GM18499 (cell line): ENCODE results near the gene LMO2.
"Not testable (repeated sequence)": the region's sequence is repeated elsewhere in the genome, so short reads cannot be mapped to it uniquely, and the experiment has no call there.

Experiments
- ATAC-seq: cut with Tn5 transposase; IDR thresholded peaks from one replicate; pipeline ENCODE4 v1.9.1; 2021; ENCODE audit warnings: moderate number of reproducible peaks; ENCODE audit not compliant: insufficient read depth, unreplicated experiment

Gene LMO2

DNA sequence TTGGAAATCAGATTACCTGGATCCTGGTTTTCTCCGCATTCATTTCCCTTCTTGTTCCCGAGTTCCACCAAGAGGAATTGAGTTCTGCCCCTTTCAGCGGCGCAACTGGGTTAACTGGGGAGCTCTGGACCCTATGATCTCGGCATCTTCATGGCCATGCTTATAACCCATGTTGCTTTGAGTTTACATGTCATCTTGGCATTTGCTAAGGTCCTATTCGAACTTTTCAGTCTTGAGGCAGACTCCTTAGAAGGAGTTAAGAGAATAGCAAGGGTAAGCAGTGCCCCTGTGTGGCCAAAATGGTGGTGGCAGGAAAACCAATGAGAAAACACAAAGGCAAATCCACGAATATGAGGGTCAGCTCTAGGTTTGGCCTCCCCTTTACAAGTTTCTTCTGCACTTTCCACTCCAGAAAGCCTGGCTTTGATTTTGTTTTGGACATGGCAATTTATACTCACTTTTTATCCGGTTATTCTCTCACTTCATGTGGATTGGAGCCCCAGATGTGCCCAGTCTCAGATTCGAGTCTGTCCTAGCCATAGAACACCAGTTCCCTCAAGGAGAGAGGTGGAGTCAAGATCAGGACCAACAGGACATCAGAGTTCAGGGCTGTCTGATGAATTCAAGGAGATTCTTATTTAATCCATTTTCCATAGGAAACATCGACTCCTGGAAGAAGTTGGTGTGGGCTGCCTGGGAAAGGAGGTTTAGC lies 62.3 kb downstream of the LMO2 start:
- ATAC-seq, result no peak

- ATAC-seq, result no peak
Observed at GRCh38 chr11:33828604-33829429, 63.1 kb downstream of the LMO2 start.

GRCh38 chr11:33827206-33827605 lies 64.7 kb downstream of the LMO2 start:
- ATAC-seq, result no peak

GRCh38 chr11:33825854-33826560 lies 65.9 kb downstream of the LMO2 start:
- no peak for ATAC-seq

- not testable (repeated sequence) for ATAC-seq
Observed at GRCh38 chr11:33822981-33823380, 68.9 kb downstream of the LMO2 start.

- ATAC-seq, result no peak
Observed at GRCh38 chr11:33819278-33820035, 72.4 kb downstream of the LMO2 start.
